Measurements from ENCODE around the gene SLC39A8. TPM values are rescaled to one million over a fixed set of nuclear protein-coding genes. Genes with fewer than 3 reads are reported as not detected.

Gene SLC39A8
- polyA plus RNA-seq, 2 of the 4 experiments (the other 2 are of a cell fraction) = 14.1 to 20.4 TPM

- Histone ChIP-seq H3K9me3 (no peaks in the 10 kb centered on the region), H3K27ac (no peak overlapping the region), H3K4me3 (no peak overlapping the region), H3K4me2 (no peak overlapping the region), H3K4me1 (0 out of 3 replicates have a peak, but pooled peaks cover 4% of the 10 kb centered on the region)
- 72% methylated on average over 2 of the region's 2 CpGs for WGBS (ENCODE audit: missing lambda C conversion rate)
- TF ChIP-seq E2F6 (IDR thresholded peaks at IDR 0.05; ENCODE audit: borderline replicate concordance, low read depth) = no peak
- no peak for TF ChIP-seq HOXB5 (CRISPR knock-in tag; IDR thresholded peaks at IDR 0.05)
- no peak for TF ChIP-seq RCOR1 (IDR thresholded peaks at IDR 0.05; ENCODE audit: low read depth, low read length)
- TF ChIP-seq ZC3H11A (IDR thresholded peaks at IDR 0.05) = no peak
- no peak for TF ChIP-seq RARB (CRISPR knock-in tag; IDR thresholded peaks at IDR 0.05)
- TF ChIP-seq MAX (IDR thresholded peaks at IDR 0.05) = no peak
- no peak for TF ChIP-seq JUNB (IDR thresholded peaks at IDR 0.05)
- TF ChIP-seq HEYL (CRISPR knock-in tag; IDR thresholded peaks at IDR 0.05) = no peak
- TF ChIP-seq EP300 (IDR thresholded peaks at IDR 0.05) = no peak
- no peak for TF ChIP-seq ELK1 (IDR thresholded peaks at IDR 0.05; ENCODE audit: low read depth, low read length)
- TF ChIP-seq CBX2 (IDR thresholded peaks at IDR 0.05; ENCODE audit: borderline replicate concordance, low read depth) = no peak
- no peak for TF ChIP-seq ZNF302 (CRISPR knock-in tag; IDR thresholded peaks at IDR 0.05)
- no peak for TF ChIP-seq ATOH8 (CRISPR knock-in tag; IDR thresholded peaks at IDR 0.05; ENCODE audit: low read depth)
- no peak for TF ChIP-seq ZSCAN20 (CRISPR knock-in tag; IDR thresholded peaks at IDR 0.05)
- no peak for TF ChIP-seq HOXA7 (CRISPR knock-in tag; IDR thresholded peaks at IDR 0.05)
- TF ChIP-seq PHF8 (IDR thresholded peaks at IDR 0.05; ENCODE audit: borderline replicate concordance, low read depth) = no peak
- no peak for TF ChIP-seq CBX8 (IDR thresholded peaks at IDR 0.05)
- DNase-seq (ENCODE audit: low read depth in 1 of 2, low spot score in 1 of 2) (no peak), ATAC-seq (no peak), FAIRE-seq (no peak)
- POLR2A ChIA-PET = no interaction called here
- CTCF ChIA-PET = no interaction called here
Observed at GRCh38 chr4:102312417-102312816, 32.9 kb downstream of the SLC39A8 start.

GRCh38 chr4:102311912-102312311, 33.4 kb downstream of the SLC39A8 start:
- Histone ChIP-seq H3K4me1 (0 out of 3 replicates have a peak, but pooled peaks cover 4% of the 10 kb centered on the region), H3K4me3 (no peak overlapping the region), H3K9me3 (no peaks in the 10 kb centered on the region), H3K4me2 (no peak overlapping the region), H3K27ac (no peak overlapping the region)
- WGBS (ENCODE audit: missing lambda C conversion rate) = 85% methylated on average over 2 of the region's 2 CpGs
- TF ChIP-seq CEBPB (IDR thresholded peaks at IDR 0.05) (no peak), KDM1A (IDR thresholded peaks at IDR 0.05; ENCODE audit: low read depth) (no peak), ELK1 (IDR thresholded peaks at IDR 0.05; ENCODE audit: low read depth, low read length) (no peak), BHLHE40 (IDR thresholded peaks at IDR 0.05; ENCODE audit: low read depth, low read length) (no peak), KDM5A (IDR thresholded peaks at IDR 0.05) (no peak), CBX2 (IDR thresholded peaks at IDR 0.05; ENCODE audit: borderline replicate concordance, low read depth) (no peak), HOXB13 (CRISPR knock-in tag; IDR thresholded peaks at IDR 0.05; ENCODE audit: low read depth) (no peak), PHF8 (IDR thresholded peaks at IDR 0.05; ENCODE audit: borderline replicate concordance, low read depth) (no peak), CHD2 (IDR thresholded peaks at IDR 0.05; ENCODE audit: low read length, partially characterized antibody) (no peak), EHMT2 (IDR thresholded peaks at IDR 0.05; ENCODE audit: low read depth) (no peak), JUN (IDR thresholded peaks at IDR 0.05) (no peak), ZC3H11A (IDR thresholded peaks at IDR 0.05) (no peak)
- ChIA-PET POLR2A (no interaction called here), CTCF (no interaction called here)
- DNase-seq (ENCODE audit: low read depth in 1 of 2, low spot score in 1 of 2) = no peak
- ATAC-seq = no peak
- no peak for FAIRE-seq
